Colon (tissue), 2 donors: ENCODE data around the gene LSM12.

Source experiments
- FAIRE-seq: peaks from 2 replicates; lab custom pipeline; 2012; peaks lifted over from hg19 to GRCh38; lab: Jason Lieb, UNC
- donor health status: control.
- donor health status: control.

The LSM12 gene

DNA sequence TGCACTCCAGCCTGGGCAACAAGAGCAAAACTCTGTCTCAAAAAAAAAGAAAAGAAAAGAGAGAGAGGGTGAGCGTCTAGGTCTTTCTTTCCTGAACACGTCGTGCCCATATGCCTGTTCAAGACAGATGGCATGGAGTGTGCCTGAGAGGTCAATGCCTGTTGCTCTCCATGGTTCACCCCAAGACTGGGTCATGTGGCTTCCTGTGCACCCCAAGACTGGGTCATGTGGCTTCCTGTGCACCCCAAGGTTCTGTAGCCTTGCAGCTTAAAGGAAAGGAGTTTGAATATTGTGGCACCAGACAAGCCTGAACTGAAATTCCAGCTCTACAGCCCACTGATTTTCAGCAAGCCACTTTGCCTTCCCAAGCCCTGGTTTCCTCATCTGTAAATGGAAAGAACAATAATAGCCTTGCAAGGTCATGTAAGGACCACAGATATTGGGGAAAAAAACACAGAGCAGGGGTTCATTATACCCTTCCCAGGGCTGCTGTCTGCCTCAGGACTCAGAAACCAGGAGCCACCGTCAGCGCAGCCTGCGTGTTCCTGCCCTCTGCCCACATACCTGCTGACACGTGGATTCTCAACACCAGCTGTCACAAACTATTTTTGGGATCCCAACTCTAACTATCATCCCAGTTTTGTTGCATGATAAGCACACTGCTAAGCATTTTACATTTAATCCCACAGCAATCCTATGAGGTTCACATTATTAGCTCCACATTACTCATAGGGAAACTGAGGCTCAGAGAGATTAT is 80.1 kb downstream of the LSM12 start:
- FAIRE-seq: no peak

DNA sequence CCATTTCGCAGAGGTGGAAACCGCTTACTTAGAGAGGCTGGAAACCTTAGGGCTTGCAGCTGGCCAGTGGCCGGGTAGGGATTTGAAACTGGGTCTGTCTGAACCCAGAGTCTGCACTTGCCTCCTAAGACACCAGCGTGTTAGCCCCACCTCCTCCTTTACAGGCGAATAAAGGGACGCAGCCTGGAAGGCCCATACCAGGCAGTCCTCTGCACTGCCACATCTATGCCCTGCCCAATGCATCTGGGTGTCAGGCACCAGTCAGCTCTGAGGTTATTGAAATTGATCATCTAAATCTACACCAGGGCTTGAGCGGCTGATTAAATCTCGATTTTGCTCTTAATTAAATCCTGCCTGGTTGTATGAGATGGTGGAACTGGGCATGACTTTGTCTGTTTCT is 82.0 kb downstream of the LSM12 start:
- no peak for FAIRE-seq
